Tibial nerve (tissue), 4 donors: ENCODE data around the gene DNASE2B. TPM values are rescaled to one million over a fixed set of nuclear protein-coding genes. Genes with fewer than 3 reads are reported as not detected.

Source experiments
- DNase-seq, 2 donors: peaks; one replicate each; pipeline ENCODE4 v3.0.0-alpha.2; 2019; ENCODE audit warnings: low spot score in 2 of 2
- H3K27ac ChIP-seq, 4 donors: fragments of 200-600 bp; sonication (generic) in 3 of 4; one replicate each; pipeline ENCODE4 v1.5.1; 2017 to 2019; ENCODE audit warnings: mild to moderate bottlenecking in 1 of 4
- H3K27me3 ChIP-seq, 2 donors: fragments of 200-600 bp; sonication (generic) in 1 of 2; one replicate each; pipeline versions ENCODE4 v1.5.1 to v1.6.0; 2017 to 2019
- H3K36me3 ChIP-seq, 3 donors: fragments of 200-600 bp; sonication (generic); one replicate each; pipeline ENCODE4 v1.5.1; 2018 to 2019
- H3K4me1 ChIP-seq, 4 donors: fragments of 200-600 bp; sonication (generic) in 3 of 4; one replicate each; pipeline ENCODE4 v1.5.1; 2017 to 2019
- H3K4me3 ChIP-seq, 4 donors: fragments of 200-600 bp; sonication (generic) in 3 of 4; one replicate each; pipeline ENCODE4 v1.5.1; 2017 to 2019; ENCODE audit warnings: mild to moderate bottlenecking in 1 of 4, moderate library complexity in 1 of 4
- H3K9me3 ChIP-seq, 4 donors: fragments of 200-600 bp; sonication (generic) in 3 of 4; one replicate each; pipeline ENCODE4 v1.5.1; 2017 to 2019
- CTCF ChIP-seq, 5 experiments: fragments of 200-600 bp in 3 of 5; fragments of 450-650 bp in 2 of 5; sonication (generic) in 3 of 5; IDR thresholded peaks; one replicate each; pipeline ENCODE4 v1.5.1; 2016 to 2019; ENCODE audit warnings: antibody characterized with exemption in 5 of 5, mild to moderate bottlenecking in 3 of 5, moderate library complexity in 2 of 5
- EP300 ChIP-seq, 2 donors: sonication (generic); formaldehyde crosslinking; IDR thresholded peaks; one replicate each; pipeline ENCODE4 v1.6.1; 2017; ENCODE audit warnings: antibody characterized with exemption in 2 of 2, mild to moderate bottlenecking in 1 of 2
- POLR2A ChIP-seq, 2 donors: fragments of 450-650 bp; IDR thresholded peaks; one replicate each; pipeline ENCODE4 v1.6.1; 2017; ENCODE audit warnings: antibody characterized with exemption in 2 of 2, mild to moderate bottlenecking in 2 of 2, moderate library complexity in 2 of 2
- WGBS, 2 donors: methylation state at CpG; one replicate each; pipeline ENCODE4 v1.1.5; 2018; 5-methylcytosine and 5-hydroxymethylcytosine counted together
- total RNA-seq, 4 donors: library from RNA; depleted of rRNA; stranded (reverse); fragments of >200 nt; gene quantifications; one replicate each; pipeline ENCODE4 v1.1.0, GENCODE V29; 2016

Gene DNASE2B
- total RNA-seq, 4 donors from 2014 or later, result not detected

GRCh38 chr1:84410328-84411095 lies 12.2 kb downstream of the DNASE2B start:
- no peaks in the 10 kb centered on the region for H3K36me3 ChIP-seq
- 52 to 61% methylated on average over 4 of the region's 4 CpGs for WGBS, 2 donors
- H3K9me3 ChIP-seq, result no peaks in the 10 kb centered on the region
- no peak for TF ChIP-seq CTCF (IDR thresholded peaks at IDR 0.05)
- TF ChIP-seq EP300 (IDR thresholded peaks at IDR 0.05), result no peak
- no peak for TF ChIP-seq POLR2A (IDR thresholded peaks at IDR 0.05)
- DNase-seq, result no peak
- no peak overlapping the region for H3K4me3 ChIP-seq
- no peaks in the 10 kb centered on the region for H3K27me3 ChIP-seq
- H3K4me1 ChIP-seq, result no peaks in the 10 kb centered on the region
- H3K27ac ChIP-seq, result no peak overlapping the region

- TF ChIP-seq EP300 (IDR thresholded peaks at IDR 0.05) (no peak), CTCF (IDR thresholded peaks at IDR 0.05) (no peak), POLR2A (IDR thresholded peaks at IDR 0.05) (no peak)
- Histone ChIP-seq H3K9me3 (no peaks in the 10 kb centered on the region), H3K4me3 (no peak overlapping the region), H3K27ac (no peak overlapping the region), H3K27me3 (no peaks in the 10 kb centered on the region), H3K36me3 (no peaks in the 10 kb centered on the region), H3K4me1 (no peaks in the 10 kb centered on the region)
- no peak for DNase-seq
- 68 to 80% methylated on average over 7 of the region's 7 CpGs for WGBS, 2 donors
Measured at GRCh38 chr1:84412316-84412942, 14.1 kb downstream of the DNASE2B start.

GRCh38 chr1:84415396-84415795 lies 17.1 kb downstream of the DNASE2B start:
- H3K36me3 ChIP-seq, result no peaks in the 10 kb centered on the region
- no peak overlapping the region for H3K4me3 ChIP-seq
- H3K27ac ChIP-seq, result no peak overlapping the region
- no peaks in the 10 kb centered on the region for H3K9me3 ChIP-seq
- TF ChIP-seq CTCF (IDR thresholded peaks at IDR 0.05) (no peak), EP300 (IDR thresholded peaks at IDR 0.05) (no peak), POLR2A (IDR thresholded peaks at IDR 0.05) (no peak)
- 42 to 64% methylated on average over 2 of the region's 2 CpGs for WGBS, 2 donors
- no peak for DNase-seq
- no peaks in the 10 kb centered on the region for H3K4me1 ChIP-seq
- H3K27me3 ChIP-seq, result no peaks in the 10 kb centered on the region

- Histone ChIP-seq H3K27me3 (no peaks in the 10 kb centered on the region), H3K36me3 (no peaks in the 10 kb centered on the region), H3K4me1 (no peaks in the 10 kb centered on the region), H3K9me3 (no peaks in the 10 kb centered on the region), H3K27ac (no peak overlapping the region), H3K4me3 (no peak overlapping the region)
- no peak for DNase-seq
- TF ChIP-seq CTCF (IDR thresholded peaks at IDR 0.05) (no peak), POLR2A (IDR thresholded peaks at IDR 0.05) (no peak), EP300 (IDR thresholded peaks at IDR 0.05) (no peak)
Measured at GRCh38 chr1:84422909-84423308, 24.6 kb downstream of the DNASE2B start.

GRCh38 chr1:84424513-84425149 lies 26.3 kb downstream of the DNASE2B start:
- no peaks in the 10 kb centered on the region for H3K4me1 ChIP-seq
- DNase-seq, result no peak
- H3K27ac ChIP-seq, result no peak overlapping the region
- no peak for TF ChIP-seq CTCF (IDR thresholded peaks at IDR 0.05)
- no peak for TF ChIP-seq POLR2A (IDR thresholded peaks at IDR 0.05)
- no peak for TF ChIP-seq EP300 (IDR thresholded peaks at IDR 0.05)
- WGBS, 2 donors, result 83 to 86% methylated on average over 6 of the region's 6 CpGs
- no peaks in the 10 kb centered on the region for H3K27me3 ChIP-seq
- no peaks in the 10 kb centered on the region for H3K36me3 ChIP-seq
- no peak overlapping the region for H3K4me3 ChIP-seq
- H3K9me3 ChIP-seq, result peaks cover 0 to under 1% (median 0%) of the 10 kb centered on the region in 4 donors
